Sigmoid colon (tissue), 4 donors: ENCODE data around the gene SLC39A11.

Experiments
- EP300 ChIP-seq, 4 donors: sonication (generic); formaldehyde crosslinking; IDR thresholded peaks; one replicate each; pipeline ENCODE4 v1.6.1; 2017; ENCODE audit warnings: antibody characterized with exemption in 4 of 4
- POLR2AphosphoS5 ChIP-seq, 4 donors: sonication (generic); formaldehyde crosslinking; IDR thresholded peaks; one replicate each; pipeline ENCODE4 v1.6.1; 2017; ENCODE audit warnings: antibody characterized with exemption in 4 of 4
- TF ChIP-seq, protein P1 (sequence below), 4 experiments: fragments of 450-650 bp in 3 of 4; fragments of 200-600 bp in 1 of 4; IDR thresholded peaks; one replicate each; pipeline ENCODE4 v1.5.1; 2016 to 2019; ENCODE audit warnings: antibody characterized with exemption in 4 of 4, mild to moderate bottlenecking in 3 of 4, moderate library complexity in 2 of 4

- TF ChIP-seq, protein P1, sequence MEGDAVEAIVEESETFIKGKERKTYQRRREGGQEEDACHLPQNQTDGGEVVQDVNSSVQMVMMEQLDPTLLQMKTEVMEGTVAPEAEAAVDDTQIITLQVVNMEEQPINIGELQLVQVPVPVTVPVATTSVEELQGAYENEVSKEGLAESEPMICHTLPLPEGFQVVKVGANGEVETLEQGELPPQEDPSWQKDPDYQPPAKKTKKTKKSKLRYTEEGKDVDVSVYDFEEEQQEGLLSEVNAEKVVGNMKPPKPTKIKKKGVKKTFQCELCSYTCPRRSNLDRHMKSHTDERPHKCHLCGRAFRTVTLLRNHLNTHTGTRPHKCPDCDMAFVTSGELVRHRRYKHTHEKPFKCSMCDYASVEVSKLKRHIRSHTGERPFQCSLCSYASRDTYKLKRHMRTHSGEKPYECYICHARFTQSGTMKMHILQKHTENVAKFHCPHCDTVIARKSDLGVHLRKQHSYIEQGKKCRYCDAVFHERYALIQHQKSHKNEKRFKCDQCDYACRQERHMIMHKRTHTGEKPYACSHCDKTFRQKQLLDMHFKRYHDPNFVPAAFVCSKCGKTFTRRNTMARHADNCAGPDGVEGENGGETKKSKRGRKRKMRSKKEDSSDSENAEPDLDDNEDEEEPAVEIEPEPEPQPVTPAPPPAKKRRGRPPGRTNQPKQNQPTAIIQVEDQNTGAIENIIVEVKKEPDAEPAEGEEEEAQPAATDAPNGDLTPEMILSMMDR (IDR thresholded peaks at IDR 0.05): no peak
- TF ChIP-seq POLR2AphosphoS5 (IDR thresholded peaks at IDR 0.05) (no peak), EP300 (IDR thresholded peaks at IDR 0.05) (no peak)
Measured at GRCh38 chr17:72754513-72754912, 338.0 kb downstream of the SLC39A11 start.
